HG02571 (cell line): ENCODE data around the gene RNASE11.
"Not testable (repeated sequence)": the region's sequence is repeated elsewhere in the genome, so short reads cannot be mapped to it uniquely, and the experiment has no call there.

ENCODE experiments used
- ATAC-seq: cut with Tn5 transposase; IDR thresholded peaks from one replicate; pipeline ENCODE4 v1.9.1; 2021; ENCODE audit warnings: mild to moderate bottlenecking, moderate library complexity; ENCODE audit not compliant: unreplicated experiment

RNASE11 gene

DNA sequence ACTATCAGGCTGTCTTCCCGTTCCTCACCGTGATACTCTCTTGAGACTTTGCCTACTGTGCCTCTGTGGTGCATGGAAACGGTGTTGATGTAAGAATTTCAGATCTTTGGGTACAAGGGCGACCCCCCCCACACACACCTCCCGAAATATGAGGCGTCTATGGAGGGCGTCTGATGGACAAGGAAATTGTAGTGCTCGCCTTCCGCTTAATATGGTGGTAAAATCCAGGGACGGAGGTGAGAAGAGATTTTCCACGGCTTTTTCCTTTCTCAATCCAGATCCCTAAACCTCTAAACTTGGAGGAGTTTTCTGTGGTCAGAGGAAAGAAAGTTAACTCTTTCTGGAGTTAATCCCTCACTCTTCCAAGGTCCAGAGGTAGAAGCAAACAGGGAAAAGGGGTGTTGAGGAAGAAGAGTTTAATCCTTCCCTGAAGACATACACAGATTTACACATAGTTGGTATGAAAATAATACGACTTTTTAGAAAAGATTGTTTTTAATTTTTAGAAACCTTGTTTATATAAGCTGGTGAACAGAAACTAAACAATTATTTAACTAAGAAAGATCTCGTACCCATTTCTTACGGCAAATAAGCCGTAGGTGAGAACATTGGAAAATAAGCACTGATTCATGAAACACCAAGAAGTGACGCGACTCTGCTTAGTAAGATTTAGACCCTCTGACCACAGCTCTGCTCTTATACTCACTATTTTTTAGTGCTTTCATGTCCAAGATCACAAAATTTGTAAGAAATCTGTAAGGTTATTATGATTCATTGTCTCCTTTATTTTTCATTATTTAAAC is 26.4 kb upstream of the RNASE11 start:
- ATAC-seq = no peak

GRCh38 chr14:20613094-20614037 is 25.6 kb upstream of the RNASE11 start:
- ATAC-seq = peak; percentile 68

GRCh38 chr14:20612403-20612802 is 24.6 kb upstream of the RNASE11 start:
- ATAC-seq = no peak

DNA sequence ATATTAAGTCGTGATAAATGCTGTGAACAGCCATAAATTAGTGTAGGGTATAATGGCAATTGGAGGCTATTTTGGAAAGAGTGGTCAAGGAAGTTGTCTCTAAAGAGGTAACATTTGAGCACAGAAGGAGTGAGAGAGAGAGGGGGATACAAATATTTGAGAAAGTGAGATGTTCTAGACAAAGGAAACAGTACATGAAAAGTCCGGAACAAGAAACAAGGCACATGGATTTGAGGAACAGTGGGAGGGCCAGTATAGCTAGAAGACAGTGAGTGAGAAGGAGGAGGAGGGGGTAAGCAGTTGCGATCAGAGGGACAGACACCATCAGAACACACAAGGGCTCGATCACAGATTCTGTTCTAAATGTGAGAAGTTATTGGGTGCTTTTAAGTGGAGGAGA is 23.5 kb upstream of the RNASE11 start:
- no peak for ATAC-seq

- ATAC-seq = peak; percentile 27
Measured at GRCh38 chr14:20610002-20610765, 22.4 kb upstream of the RNASE11 start.

DNA sequence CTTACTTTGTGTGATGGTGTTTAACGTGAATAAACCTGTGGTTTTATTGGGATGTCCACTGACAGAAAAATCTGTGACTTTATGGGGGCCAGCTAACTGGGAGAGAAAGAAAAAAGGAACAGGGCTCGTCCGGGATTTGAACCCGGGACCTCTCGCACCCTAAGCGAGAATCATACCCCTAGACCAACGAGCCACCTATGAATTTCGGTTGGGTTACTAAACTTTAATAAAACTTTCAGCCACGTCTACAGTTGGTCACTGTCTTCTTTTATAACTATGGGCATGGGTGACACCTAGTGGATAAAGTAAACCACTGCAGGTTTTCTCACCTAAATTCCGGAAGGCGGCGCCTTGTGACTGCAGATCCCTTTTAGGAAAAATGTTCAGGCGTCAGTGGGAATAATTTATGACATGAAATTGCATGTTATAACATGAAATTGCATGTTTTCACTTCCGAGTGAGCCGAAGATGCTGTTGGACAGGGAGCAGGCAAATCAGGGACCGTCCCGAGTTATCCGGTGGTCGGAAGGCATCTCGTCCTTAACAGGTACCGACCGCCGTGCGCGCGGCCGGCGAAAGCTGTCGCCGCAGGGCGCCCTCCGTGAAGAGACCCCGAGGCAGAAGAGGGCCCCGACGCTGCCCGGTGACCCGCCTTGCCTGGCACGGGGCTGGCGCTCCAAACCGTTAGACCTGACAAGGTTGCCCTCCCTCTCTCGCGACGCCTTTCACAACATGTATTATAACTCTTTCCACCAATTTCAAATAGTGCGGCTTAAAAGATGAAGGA is 21.6 kb upstream of the RNASE11 start:
- no peak for ATAC-seq

- no peak for ATAC-seq
Measured at GRCh38 chr14:20608383-20609110, 20.7 kb upstream of the RNASE11 start.

GRCh38 chr14:20607617-20608016 is 19.8 kb upstream of the RNASE11 start:
- ATAC-seq = no peak

- no peak for ATAC-seq
Measured at GRCh38 chr14:20606902-20607242, 19.1 kb upstream of the RNASE11 start.

DNA sequence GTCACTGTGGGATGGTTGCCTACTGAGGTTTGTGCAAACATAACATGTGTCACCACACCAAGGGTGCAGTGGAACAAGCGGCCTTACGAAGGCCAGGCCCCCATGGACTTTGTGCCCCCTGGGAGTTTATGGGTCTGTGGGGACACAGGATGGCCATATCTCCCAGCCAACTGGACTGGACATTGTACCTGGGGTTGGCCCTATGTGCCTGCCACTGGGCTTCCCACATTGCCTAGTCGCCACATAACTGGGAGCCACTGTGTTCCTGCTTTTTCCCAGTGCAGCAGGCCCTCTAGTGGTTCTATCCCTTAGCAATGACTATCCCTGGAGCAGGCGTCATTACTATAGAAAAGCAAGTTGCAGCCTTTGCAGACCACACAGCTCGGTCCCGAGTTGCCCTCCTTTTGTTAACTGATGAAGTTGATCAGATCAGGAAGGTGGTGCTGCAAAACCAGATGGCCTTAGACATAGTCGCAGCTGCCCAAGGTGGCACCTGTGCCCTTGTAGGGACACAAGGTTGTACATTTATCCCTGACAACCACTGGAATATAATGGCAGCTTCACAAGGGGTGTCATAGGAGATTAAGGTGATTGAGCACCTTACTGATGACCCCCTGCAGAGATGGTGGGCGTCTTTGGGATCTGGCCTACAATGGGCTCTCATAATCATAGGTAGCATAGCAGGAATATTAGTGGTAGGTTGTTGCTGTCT is 18.5 kb upstream of the RNASE11 start:
- no peak for ATAC-seq

DNA sequence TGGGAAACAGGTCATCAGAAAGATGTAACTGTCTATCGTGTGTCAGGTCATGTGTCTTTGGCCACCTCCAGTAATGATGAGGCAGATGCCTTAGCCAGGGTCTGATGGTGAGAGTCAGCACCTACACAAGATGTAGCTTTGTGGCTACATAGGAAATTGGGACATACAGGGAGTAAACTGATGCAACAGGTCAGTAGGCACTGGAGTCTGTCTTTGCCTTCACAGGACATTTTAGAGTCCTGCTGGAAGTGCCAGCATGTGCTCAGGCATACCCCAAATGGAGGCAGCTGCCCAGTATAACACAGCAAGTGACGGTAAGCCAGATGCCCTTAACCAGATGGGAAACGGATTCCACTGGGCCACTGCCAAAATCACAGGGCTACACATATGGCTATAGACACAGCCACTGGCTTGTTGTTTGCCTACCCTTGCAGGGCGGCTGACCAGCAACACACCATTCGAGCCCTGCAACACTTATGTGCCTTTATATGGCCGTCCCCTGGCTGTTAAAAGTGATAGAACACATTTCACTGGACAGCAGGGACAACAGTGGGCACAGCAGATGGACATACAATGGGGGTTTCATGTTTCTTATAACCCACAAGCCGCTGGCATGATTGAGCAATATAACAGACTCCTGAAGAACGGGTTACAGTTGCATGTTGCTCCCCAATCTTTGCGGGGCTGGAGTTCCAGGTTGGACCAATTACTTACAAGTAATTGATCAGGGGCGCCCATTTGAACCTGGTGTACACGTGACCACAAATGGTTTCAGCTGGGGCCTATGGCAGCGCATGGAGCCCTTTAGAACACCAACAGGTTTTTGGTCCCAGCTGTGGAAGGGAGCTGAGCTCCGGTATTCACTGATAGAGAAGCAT is 16.3 kb upstream of the RNASE11 start:
- no peak for ATAC-seq

GRCh38 chr14:20602583-20602982 is 14.8 kb upstream of the RNASE11 start:
- no peak for ATAC-seq

- no peak for ATAC-seq
Measured at GRCh38 chr14:20601522-20601921, 13.7 kb upstream of the RNASE11 start.

DNA sequence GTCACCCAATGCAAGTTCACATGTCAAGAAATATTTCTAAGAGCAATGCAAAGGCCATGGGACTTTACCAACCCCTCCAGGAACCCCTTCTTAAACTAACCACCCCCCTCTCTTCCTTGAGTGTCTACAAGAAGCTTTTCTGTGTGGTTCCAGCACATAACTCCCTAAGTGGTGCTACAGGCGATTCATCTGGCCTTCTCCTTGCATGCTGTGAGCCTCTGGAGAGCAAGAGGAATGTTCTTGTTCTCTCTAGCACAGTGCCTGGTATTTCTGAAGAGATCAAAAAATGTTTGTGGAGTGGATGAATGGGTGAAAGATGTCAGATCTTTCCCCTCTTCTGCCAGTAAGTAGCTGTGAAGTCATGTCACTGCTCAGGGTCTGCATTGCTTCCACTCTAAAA is 9.3 kb upstream of the RNASE11 start:
- ATAC-seq = no peak

GRCh38 chr14:20595726-20596125 is 7.9 kb upstream of the RNASE11 start:
- not testable (repeated sequence) for ATAC-seq

DNA sequence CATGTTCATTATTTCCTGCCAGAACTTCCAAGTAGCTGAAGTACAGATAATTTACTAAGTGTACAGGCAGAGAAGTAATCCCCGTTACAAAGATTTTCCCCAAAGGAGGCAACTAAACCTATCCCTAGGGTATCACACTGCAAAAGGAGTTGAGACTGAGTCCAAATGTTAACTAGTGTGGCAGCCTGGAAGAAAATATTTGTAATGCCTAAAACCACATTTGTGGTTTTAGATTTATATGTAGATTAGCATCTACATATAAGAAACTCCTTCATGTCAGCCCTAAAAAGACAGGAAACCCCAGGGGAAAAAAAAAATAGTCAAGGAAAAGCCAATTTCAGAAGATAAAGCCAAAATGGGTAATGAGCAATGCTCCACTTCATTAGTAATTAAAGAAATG is 4.8 kb upstream of the RNASE11 start:
- no peak for ATAC-seq

DNA sequence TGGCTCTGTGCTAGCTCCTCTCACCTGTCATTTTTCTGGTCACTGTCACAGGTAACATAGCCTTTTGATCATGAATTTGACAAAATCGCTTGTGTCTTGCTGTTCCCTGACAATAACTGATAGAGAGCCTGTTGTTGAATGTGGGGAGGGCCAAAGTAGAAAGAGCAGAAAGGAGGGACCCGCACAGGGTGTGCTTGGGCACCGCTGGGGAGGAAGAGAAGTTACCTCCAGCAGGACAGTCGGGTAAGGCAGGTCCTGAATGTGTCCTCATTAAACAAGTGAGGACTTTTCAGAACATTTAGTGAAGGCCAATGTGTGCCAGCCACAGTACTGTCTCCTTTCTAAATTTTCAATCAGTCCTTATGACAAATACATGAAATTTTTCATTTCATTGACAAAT is 3.4 kb upstream of the RNASE11 start, which contains the start of gene RNASE12:
RNASE12 (minus strand) TSS at position 142 of the 400 bp plus-strand sequence. CDS start 653 bp downstream, outside the sequence.
- ATAC-seq = no peak

DNA sequence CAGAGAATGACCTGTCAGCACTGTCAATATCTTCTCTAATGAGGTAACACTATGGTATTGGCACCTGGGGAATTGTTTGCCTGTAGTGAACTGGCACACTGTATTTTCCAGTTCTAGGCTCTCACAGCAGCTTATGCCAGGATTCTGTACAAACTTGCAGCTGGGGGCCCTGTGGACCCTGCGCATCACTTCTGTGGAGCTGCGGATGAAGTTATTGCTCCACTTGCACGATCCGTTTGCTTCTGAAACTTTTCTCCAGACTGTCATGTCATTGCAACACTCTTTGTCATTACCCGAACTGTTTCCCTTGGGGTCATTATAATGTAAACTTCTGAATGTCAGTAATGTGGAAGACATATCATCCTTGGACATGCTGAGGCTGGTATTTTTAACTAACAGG is 3.9 kb downstream of the RNASE11 start:
- ATAC-seq = no peak
